NT2/D1 (cell line): Measurements from ENCODE around the gene CASTOR1.

Experiments used
- DNase-seq: peaks from one replicate; pipeline ENCODE4 v3.0.0-alpha.2; 2011; ENCODE audit warnings: low read depth, low spot score
- H3K27me3 ChIP-seq: 2 replicates; pipeline ENCODE4 v1.6.0; 2011; ENCODE audit warnings: mild to moderate bottlenecking; ENCODE audit not compliant: insufficient read length, insufficient read depth
- H3K36me3 ChIP-seq: 2 replicates; pipeline ENCODE4 v1.6.1; 2011; ENCODE audit warnings: mild to moderate bottlenecking, low read length, mixed read lengths; ENCODE audit not compliant: insufficient read depth, insufficient read length
- H3K4me1 ChIP-seq: 2 replicates; pipeline ENCODE4 v1.5.1; 2011; ENCODE audit not compliant: insufficient read depth, insufficient read length
- H3K4me3 ChIP-seq: 2 replicates; pipeline ENCODE4 v1.5.1; 2011; ENCODE audit warnings: low read depth; ENCODE audit not compliant: insufficient read length
- H3K9ac ChIP-seq: 2 replicates; pipeline ENCODE4 v1.6.0; 2011; ENCODE audit warnings: low read depth; ENCODE audit not compliant: insufficient read length
- H3K9me3 ChIP-seq: 2 replicates; pipeline ENCODE4 v1.5.1; 2011; ENCODE audit warnings: mild to moderate bottlenecking, low read length; ENCODE audit not compliant: insufficient read depth
- SUZ12 ChIP-seq: IDR thresholded peaks from 2 replicates; pipeline ENCODE4 v1.6.1; 2011; ENCODE audit not compliant: insufficient read length, insufficient read depth; ENCODE audit errors: extremely low read depth
- YY1 ChIP-seq: IDR thresholded peaks from 2 replicates; pipeline ENCODE4 v1.6.1; 2011; ENCODE audit not compliant: insufficient read length, insufficient read depth
- ZNF274 ChIP-seq: IDR thresholded peaks from 2 replicates; pipeline ENCODE4 v1.6.1; 2011; ENCODE audit warnings: mild to moderate bottlenecking, low read depth, low read length

The CASTOR1 gene

DNA sequence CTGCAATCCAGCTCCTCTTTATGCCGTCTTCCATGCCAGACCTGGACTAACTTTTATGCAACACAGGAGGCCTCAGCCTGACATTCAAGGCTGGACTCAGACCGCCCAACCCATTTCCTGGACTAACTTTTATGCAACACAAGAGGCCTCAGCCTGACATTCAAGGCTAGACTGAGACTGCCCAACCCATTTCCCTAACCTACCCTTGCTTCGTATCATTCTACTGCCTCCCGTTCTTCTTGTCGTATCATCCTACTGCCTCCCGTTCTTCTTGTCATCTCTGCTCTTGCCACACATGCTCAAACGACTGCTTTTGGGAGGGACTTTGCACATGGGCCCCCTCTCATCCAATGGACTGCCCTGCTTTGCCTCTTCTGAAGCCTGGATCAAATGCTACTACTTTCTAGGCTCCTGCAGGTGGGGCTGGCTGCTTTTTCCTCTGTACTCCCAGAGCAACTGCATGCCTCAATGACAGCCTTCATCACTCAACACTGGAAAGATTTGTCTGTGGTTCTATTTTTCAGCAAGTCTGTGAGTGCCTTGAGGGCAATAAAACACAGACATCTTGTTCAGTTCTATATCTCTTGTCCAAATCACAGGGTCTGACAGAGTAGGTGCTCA, 29.6 kb upstream of the CASTOR1 start:
- no peak overlapping the region for H3K9ac ChIP-seq
- H3K4me1 ChIP-seq: peaks cover 5% of the 10 kb centered on the region
- no peak for DNase-seq
- no peak for TF ChIP-seq ZNF274
- TF ChIP-seq SUZ12: no peak
- TF ChIP-seq YY1: no peak
- no peaks in the 10 kb centered on the region for H3K9me3 ChIP-seq
- H3K27me3 ChIP-seq: no peaks in the 10 kb centered on the region
- no peak overlapping the region for H3K4me3 ChIP-seq
- H3K36me3 ChIP-seq: peaks cover 18% of the 10 kb centered on the region

DNA sequence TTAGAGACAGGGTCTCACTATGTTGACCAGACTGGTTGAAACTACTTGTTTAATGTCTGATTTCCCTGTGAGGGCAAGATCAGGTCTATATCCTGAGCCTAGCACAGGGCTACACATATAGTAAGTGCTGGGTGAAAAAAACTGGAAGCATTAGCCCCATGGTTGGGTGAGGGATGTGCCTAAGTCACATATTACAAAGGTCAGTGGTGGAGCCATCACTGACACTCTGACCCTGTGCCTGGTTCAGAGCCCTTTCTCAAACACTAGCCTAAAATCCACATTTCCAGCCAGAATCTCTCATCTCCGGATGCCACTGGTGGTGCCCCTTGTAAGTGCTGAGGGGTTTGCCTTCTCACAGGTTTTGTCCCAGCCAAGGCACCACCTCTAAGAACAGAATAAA, 28.5 kb upstream of the CASTOR1 start:
- TF ChIP-seq YY1: no peak
- TF ChIP-seq SUZ12: no peak
- TF ChIP-seq ZNF274: no peak
- peaks cover 5% of the 10 kb centered on the region for H3K4me1 ChIP-seq

GRCh38 chr22:30315962-30316576, 26.8 kb upstream of the CASTOR1 start:
- Histone ChIP-seq H3K9ac (no peak overlapping the region), H3K9me3 (no peaks in the 10 kb centered on the region), H3K4me1 (peaks cover 5% of the 10 kb centered on the region), H3K27me3 (no peaks in the 10 kb centered on the region), H3K36me3 (peaks cover 8% of the 10 kb centered on the region), H3K4me3 (no peak overlapping the region)
- DNase-seq: no peak
- TF ChIP-seq SUZ12 (no peak), ZNF274 (no peak), YY1 (no peak)

More for the DNA sequence above, 28.5 kb upstream of the CASTOR1 start:
- Histone ChIP-seq H3K36me3 (peaks cover 15% of the 10 kb centered on the region), H3K27me3 (no peaks in the 10 kb centered on the region), H3K9me3 (no peaks in the 10 kb centered on the region), H3K4me3 (no peak overlapping the region), H3K9ac (no peak overlapping the region)
- no peak for DNase-seq

DNA sequence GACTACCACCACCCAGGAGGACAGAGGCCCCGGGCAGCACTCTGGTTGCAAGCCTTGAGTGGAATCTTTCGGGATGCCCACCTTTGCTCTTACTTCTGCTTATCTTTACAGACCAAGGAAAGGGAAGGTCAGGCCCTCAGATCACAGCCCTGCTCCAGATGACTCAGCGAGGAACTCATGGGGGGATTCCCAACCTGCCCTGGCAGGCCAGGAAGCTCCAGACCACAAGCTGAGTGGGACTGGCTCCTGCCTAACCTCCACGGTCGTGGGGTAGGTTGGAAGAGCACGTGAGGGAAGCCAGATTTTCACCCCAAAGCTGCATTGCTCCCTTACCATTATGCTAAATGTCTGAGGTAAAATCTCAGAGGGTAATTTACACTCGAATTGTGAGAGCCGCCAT, 25.6 kb upstream of the CASTOR1 start:
- TF ChIP-seq ZNF274 (no peak), YY1 (no peak), SUZ12 (no peak)
- no peak overlapping the region for H3K9ac ChIP-seq
- H3K4me1 ChIP-seq: peaks cover 12% of the 10 kb centered on the region
- no peak for DNase-seq
- peaks cover 3% of the 10 kb centered on the region for H3K36me3 ChIP-seq
- no peaks in the 10 kb centered on the region for H3K27me3 ChIP-seq
- H3K9me3 ChIP-seq: no peaks in the 10 kb centered on the region
- H3K4me3 ChIP-seq: no peak overlapping the region

DNA sequence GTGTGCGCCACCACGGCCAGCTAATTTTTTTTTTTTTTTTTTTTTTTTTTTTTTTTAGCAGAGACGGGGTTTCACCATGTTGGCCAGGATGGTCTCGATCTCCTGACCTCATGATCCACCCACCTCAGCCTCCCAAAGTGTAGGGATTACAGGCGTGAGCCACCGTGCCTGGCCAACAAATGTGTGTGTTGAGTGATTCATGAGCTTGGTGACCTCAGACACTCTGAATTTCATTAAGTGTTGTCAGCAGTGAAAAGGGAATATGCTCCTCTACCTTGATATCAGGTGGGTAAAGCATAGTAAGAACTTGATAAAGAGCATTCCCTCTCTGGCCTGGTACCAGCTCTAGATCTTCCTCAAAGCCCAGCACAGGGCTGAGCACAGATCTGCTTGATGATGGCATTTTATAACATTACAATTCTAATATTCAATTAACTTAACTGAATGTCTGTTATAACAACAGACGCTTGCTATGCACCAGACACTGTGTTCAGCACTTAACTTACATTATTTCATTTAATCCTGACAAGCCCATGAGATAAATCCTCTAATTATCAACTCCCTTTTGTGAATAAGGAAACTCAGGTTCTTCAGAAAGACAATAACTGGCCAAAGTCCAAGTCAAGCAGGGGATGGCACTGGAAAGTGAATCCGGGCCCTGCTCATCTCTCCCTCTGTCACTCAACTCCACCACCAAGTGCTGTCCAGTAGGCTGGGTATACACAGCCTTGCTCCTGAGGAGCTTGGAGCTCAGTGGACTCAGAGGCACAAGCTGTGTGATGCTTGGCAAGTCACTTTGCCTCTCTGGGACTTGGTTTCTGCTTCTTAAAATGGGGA, 24.4 kb upstream of the CASTOR1 start:
- Histone ChIP-seq H3K36me3 (peaks cover 3% of the 10 kb centered on the region), H3K4me3 (no peak overlapping the region), H3K9ac (no peak overlapping the region), H3K9me3 (no peaks in the 10 kb centered on the region), H3K27me3 (no peaks in the 10 kb centered on the region), H3K4me1 (peaks cover 12% of the 10 kb centered on the region)
- no peak for TF ChIP-seq YY1
- TF ChIP-seq SUZ12: no peak
- no peak for TF ChIP-seq ZNF274
- no peak for DNase-seq

DNA sequence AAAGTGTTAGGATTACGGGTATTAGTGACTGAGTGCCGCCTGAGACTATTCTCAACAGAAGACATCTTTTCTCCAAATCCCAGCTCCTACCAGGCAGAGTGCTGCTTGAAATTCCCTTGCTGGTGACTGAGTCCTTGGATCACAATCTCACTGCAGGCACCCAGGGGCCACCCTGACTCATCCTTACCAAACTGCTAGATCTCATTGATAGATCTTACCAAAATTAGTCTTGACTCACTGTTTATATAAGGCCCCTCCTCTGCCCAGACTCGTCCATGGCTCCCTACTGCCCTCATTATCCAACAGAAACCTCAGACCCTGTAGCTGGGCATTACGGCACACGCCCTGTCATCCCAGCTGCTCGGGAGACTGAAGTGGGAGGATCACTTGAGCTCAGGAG, 22.7 kb upstream of the CASTOR1 start:
- no peak for TF ChIP-seq ZNF274
- TF ChIP-seq SUZ12: no peak
- TF ChIP-seq YY1: no peak
- Histone ChIP-seq H3K4me1 (peaks cover 9% of the 10 kb centered on the region), H3K9ac (no peak overlapping the region), H3K27me3 (no peaks in the 10 kb centered on the region), H3K4me3 (no peak overlapping the region), H3K36me3 (peaks cover 3% of the 10 kb centered on the region), H3K9me3 (no peaks in the 10 kb centered on the region)
- DNase-seq: no peak
